ENCODE data around the gene HOXC4.

Gene HOXC4

GRCh38 chr12:54022960-54023884 lies 30.4 kb upstream of the HOXC4 start:
- TF ChIP-seq CTCF (IDR thresholded peaks at IDR 0.05; ENCODE audit: insufficient read depth, missing control alignments) = no peak
- FAIRE-seq = no peak
- DNase-seq (ENCODE audit: insufficient read length, low spot score) = no peak

GRCh38 chr12:54024127-54024526 lies 29.5 kb upstream of the HOXC4 start:
- no peak for TF ChIP-seq CTCF (IDR thresholded peaks at IDR 0.05; ENCODE audit: insufficient read depth, missing control alignments)
- FAIRE-seq (no peak), DNase-seq (ENCODE audit: insufficient read length, low spot score) (no peak)

- DNase-seq (ENCODE audit: insufficient read length, low spot score) (no peak), FAIRE-seq (no peak)
- no peak for TF ChIP-seq CTCF (IDR thresholded peaks at IDR 0.05; ENCODE audit: insufficient read depth, missing control alignments)
Measured at GRCh38 chr12:54024581-54025305, 28.9 kb upstream of the HOXC4 start.

GRCh38 chr12:54025499-54026405 lies 27.9 kb upstream of the HOXC4 start:
- no peak for TF ChIP-seq CTCF (IDR thresholded peaks at IDR 0.05; ENCODE audit: insufficient read depth, missing control alignments)
- DNase-seq (ENCODE audit: insufficient read length, low spot score) (no peak), FAIRE-seq (no peak)

GRCh38 chr12:54026640-54027441 lies 26.8 kb upstream of the HOXC4 start:
- no peak for TF ChIP-seq CTCF (IDR thresholded peaks at IDR 0.05; ENCODE audit: insufficient read depth, missing control alignments)
- FAIRE-seq = no peak
- DNase-seq (ENCODE audit: insufficient read length, low spot score) = no peak

GRCh38 chr12:54027442-54027786 lies 26.2 kb upstream of the HOXC4 start:
- DNase-seq (ENCODE audit: insufficient read length, low spot score) (no peak), FAIRE-seq (no peak)
- TF ChIP-seq CTCF (IDR thresholded peaks at IDR 0.05; ENCODE audit: insufficient read depth, missing control alignments) = no peak
